Measurements from ENCODE around the gene RAB3D. TPM values are rescaled to one million over a fixed set of nuclear protein-coding genes. Genes with fewer than 3 reads are reported as not detected.
A peak's percentile ranks its signal among the peaks of the same experiment; 100 is the strongest.
"Not testable (repeated sequence)": the region's sequence is repeated elsewhere in the genome, so short reads cannot be mapped to it uniquely, and the experiment has no call there.

The RAB3D gene
- total and polyA plus RNA-seq, 10 of the 15 experiments (the other 5 are each of a cell fraction or from before 2014, with no cell fraction given) = 1.1 to 15.7 (median 6.2) TPM

- ChIA-PET CTCF (no interaction called here), RAD21 (ENCODE audit: unreplicated experiment) (no interaction called here), SMC1A (ENCODE audit: uncharacterized antibody, unreplicated experiment) (no interaction called here), POLR2A (no interaction called here)
- H3K79me2 ChIP-seq (ENCODE audit: control insufficient read depth, insufficient read depth, low read length) = peaks cover 10% of the 10 kb centered on the region
- no peaks in the 10 kb centered on the region for H4K20me1 ChIP-seq (ENCODE audit: control insufficient read depth, insufficient read depth)
- no peak for TF ChIP-seq CUX1 (IDR thresholded peaks at IDR 0.05; ENCODE audit: insufficient replicate concordance, low read depth, low read length)
- TF ChIP-seq STAT1 (conservative IDR thresholded peaks at IDR 0.05) = no peak
- no peak for TF ChIP-seq SMAD5 (IDR thresholded peaks at IDR 0.05; ENCODE audit: low read depth)
- TF ChIP-seq RUNX3 (IDR thresholded peaks at IDR 0.05; ENCODE audit: low read length) = no peak
- intact Hi-C loops (cut with micrococcal nuclease; ENCODE audit: unreplicated experiment) = no loop called here
- H3K4me2 ChIP-seq (ENCODE audit: control insufficient read depth, insufficient read depth) = no peak overlapping the region
- 52% methylated on average over 3 of the region's 3 CpGs for WGBS (ENCODE audit: insufficient coverage, insufficient replicate concordance, low lambda C conversion rate, missing lambda C conversion rate)
- ATAC-seq (no peak), DNase-seq (ENCODE audit: low read depth, low spot score) (no peak), FAIRE-seq (no peak)
- no peak overlapping the region for H2AFZ ChIP-seq (ENCODE audit: control insufficient read depth, low read depth, low read length)
- in situ Hi-C loops (cut with MboI) = no loop called here
- H3K27ac ChIP-seq (ENCODE audit: control insufficient read depth, insufficient read depth) = no peak overlapping the region
- no peaks in the 10 kb centered on the region for H3K27me3 ChIP-seq (replicated peaks in 1 of 2; ENCODE audit: control insufficient read depth in 2 of 2, insufficient read depth in 2 of 2, low read length in 1 of 2)
- H3K4me3 ChIP-seq = no peak overlapping the region
- no peak overlapping the region for H3K9ac ChIP-seq (ENCODE audit: control insufficient read depth, insufficient read depth, low read length)
- H3K4me1 ChIP-seq (ENCODE audit: control insufficient read depth, insufficient read depth, low read length) = peaks cover 14% of the 10 kb centered on the region
- H3K36me3 ChIP-seq (ENCODE audit: control insufficient read depth in 2 of 2, insufficient read depth in 2 of 2, low read length in 1 of 2) = no peaks in the 10 kb centered on the region; a peak in 1 of 4 replicates
- BruUV-seq (replicated peaks) = no TSS peak
- no peaks in the 10 kb centered on the region for H3K9me3 ChIP-seq (replicated peaks; ENCODE audit: control insufficient read depth, insufficient read depth, low read length)
These were observed 3.0 kb upstream of the RAB3D start for GRCh38 chr19:11342429-11342828.

GRCh38 chr19:11340099-11340467 is 626 bp upstream of the RAB3D start:
- H2AFZ ChIP-seq (ENCODE audit: control insufficient read depth, low read depth, low read length); BruUV-seq (replicated peaks); intact Hi-C loops (cut with micrococcal nuclease; ENCODE audit: unreplicated experiment); DNase-seq (ENCODE audit: low read depth, low spot score); H3K27me3 ChIP-seq (replicated peaks in 1 of 2; ENCODE audit: control insufficient read depth in 2 of 2, insufficient read depth in 2 of 2, low read length in 1 of 2); H3K79me2 ChIP-seq (ENCODE audit: control insufficient read depth, insufficient read depth, low read length); H3K27ac ChIP-seq (ENCODE audit: control insufficient read depth, insufficient read depth); ATAC-seq; H3K36me3 ChIP-seq (ENCODE audit: control insufficient read depth in 2 of 2, insufficient read depth in 2 of 2, low read length in 1 of 2); H4K20me1 ChIP-seq (ENCODE audit: control insufficient read depth, insufficient read depth); in situ Hi-C loops (cut with MboI); H3K9me3 ChIP-seq (replicated peaks; ENCODE audit: control insufficient read depth, insufficient read depth, low read length); FAIRE-seq: not testable (repeated sequence)
- peak overlapping the region; percentile 62; the same call in 1 of the 2 replicates for H3K9ac ChIP-seq (ENCODE audit: control insufficient read depth, insufficient read depth, low read length)
- ChIA-PET POLR2A (interaction anchor here (0.6 to 2.4 kb wide), 8 partner anchors 9 to 184 kb away, joined by 3 to 13 read pairs (median 3); partner anchors contain the start of gene SWSAP1), RAD21 (ENCODE audit: unreplicated experiment) (interaction anchor here (0.5 to 1.4 kb wide), 6 partner anchors 15 to 454 kb away, joined by 3 to 7 read pairs (median 3); partner anchors contain the start of gene SWSAP1), SMC1A (ENCODE audit: uncharacterized antibody, unreplicated experiment) (interaction anchor here (0.9 to 1.6 kb wide), 5 partner anchors 15 to 160 kb away, joined by 3 to 7 read pairs (median 4); partner anchors contain the start of gene TSPAN16), CTCF (interaction anchor here (0.6 to 2.3 kb wide), 9 partner anchors 9 to 142 kb away, joined by 3 to 11 read pairs (median 6); no protein-coding TSS in a partner anchor)
- H3K4me1 ChIP-seq (ENCODE audit: control insufficient read depth, insufficient read depth, low read length) = peaks cover 11% of the 10 kb centered on the region
- H3K4me3 ChIP-seq = peak overlapping the region; percentile 93
- WGBS (ENCODE audit: insufficient coverage, insufficient replicate concordance, low lambda C conversion rate, missing lambda C conversion rate) = 64% methylated on average over 8 of the region's 8 CpGs
- H3K4me2 ChIP-seq (ENCODE audit: control insufficient read depth, insufficient read depth) = peak overlapping the region; percentile 90

Measured in GM12878 (cell line).